GM12878 (cell line): ENCODE results near the gene NFASC. TPM values are rescaled to one million over a fixed set of nuclear protein-coding genes. Genes with fewer than 3 reads are reported as not detected.
A peak's percentile ranks its signal among the peaks of the same experiment; 100 is the strongest.

ENCODE experiments used
- ATAC-seq: fragments of 200-7000 bp; cut with Tn5 transposase; 3 replicates; pipeline ENCODE4 v1.9.1; 2020; ENCODE audit warnings: mild to moderate bottlenecking, moderate library complexity
- BruUV-seq: library from RNA; stranded (reverse); fragments of 400-500 nt; replicated peaks from 2 replicates; lab custom pipeline; 2021; lab: Mats Ljungman, UMichigan
- CTCF ChIA-PET: fragments of 300-600 bp; sonication (Branson Sonifier 250); formaldehyde crosslinking; extraction: SDS; loops from one replicate; lab custom pipeline; 2021; ENCODE audit warnings: inconsistent platforms; lab: Yijun Ruan, JAX
- POLR2A ChIA-PET: fragments of 350-600 bp; formaldehyde crosslinking; extraction: SDS; loops from one replicate; lab custom pipeline; 2021; ENCODE audit warnings: inconsistent platforms; lab: Charles Lee
- RAD21 ChIA-PET: fragments of 300-600 bp; sonication (Branson Sonifier 250); formaldehyde crosslinking; loops from one replicate; lab custom pipeline; 2023; ENCODE audit warnings: antibody characterized with exemption; ENCODE audit not compliant: unreplicated experiment; lab: Charles Lee
- SMC1A ChIA-PET: fragments of 300-600 bp; sonication (Branson Sonifier 250); formaldehyde crosslinking; loops from one replicate; lab custom pipeline; 2023; ENCODE audit not compliant: unreplicated experiment, uncharacterized antibody; lab: Charles Lee
- DNase-seq: peaks from one replicate; pipeline ENCODE4 v3.0.0-alpha.2; 2011; ENCODE audit warnings: low read depth, low spot score
- FAIRE-seq: peaks from 3 replicates; lab custom pipeline; 2011; peaks lifted over from hg19 to GRCh38; lab: Jason Lieb, UNC
- H2AFZ ChIP-seq: 2 replicates; pipeline ENCODE4 v1.6.0; 2011; ENCODE audit warnings: low read depth, low read length, control low read depth; ENCODE audit not compliant: control insufficient read depth
- H3K27ac ChIP-seq: 2 replicates; pipeline ENCODE4 v1.5.1; 2011; ENCODE audit warnings: control low read depth; ENCODE audit not compliant: control insufficient read depth, insufficient read depth
- H3K27me3 ChIP-seq, 2 experiments: replicated peaks in 1 of 2; 2 replicates each; pipeline versions ENCODE4 v1.6.0 to v1.6.1; 2011; ENCODE audit warnings: low read length in 1 of 2; ENCODE audit not compliant: control insufficient read depth in 2 of 2, insufficient read depth in 2 of 2
- H3K36me3 ChIP-seq, 2 experiments: 2 replicates each; pipeline ENCODE4 v1.5.1; 2011; ENCODE audit warnings: low read length in 1 of 2; ENCODE audit not compliant: control insufficient read depth in 2 of 2, insufficient read depth in 2 of 2
- H3K4me1 ChIP-seq: 2 replicates; pipeline ENCODE4 v1.6.1; 2011; ENCODE audit warnings: mild to moderate bottlenecking, low read length, moderate library complexity, mixed read lengths; ENCODE audit not compliant: control insufficient read depth, insufficient read depth
- H3K4me2 ChIP-seq: 2 replicates; pipeline ENCODE4 v1.6.0; 2011; ENCODE audit warnings: control low read depth; ENCODE audit not compliant: control insufficient read depth, insufficient read depth
- H3K4me3 ChIP-seq: fragments of 200-600 bp; sonication (generic); 2 replicates; pipeline ENCODE4 v1.5.1; 2016
- H3K79me2 ChIP-seq: 2 replicates; pipeline ENCODE4 v1.6.0; 2011; ENCODE audit warnings: low read length; ENCODE audit not compliant: control insufficient read depth, insufficient read depth
- H3K9ac ChIP-seq: 2 replicates; pipeline ENCODE4 v1.8.0; 2011; ENCODE audit warnings: low read length, control low read depth, mixed read lengths; ENCODE audit not compliant: control insufficient read depth, insufficient read depth
- H3K9me3 ChIP-seq: replicated peaks from 3 replicates; pipeline ENCODE4 v1.5.1; 2011; ENCODE audit warnings: mild to moderate bottlenecking, low read length; ENCODE audit not compliant: control insufficient read depth, insufficient read depth
- H4K20me1 ChIP-seq: 2 replicates; pipeline ENCODE4 v1.6.0; 2011; ENCODE audit not compliant: control insufficient read depth, insufficient read depth
- CHD1 ChIP-seq: IDR thresholded peaks from 2 replicates; pipeline ENCODE4 v1.6.1; 2012; ENCODE audit warnings: low read depth, low read length, improper control_type of control experiment
- EED ChIP-seq: sonication (generic); IDR thresholded peaks from 2 replicates; pipeline ENCODE4 v1.6.1; 2016; ENCODE audit warnings: antibody characterized with exemption, low read depth
- JUNB ChIP-seq: IDR thresholded peaks from 2 replicates; pipeline ENCODE4 v1.6.1; 2016; ENCODE audit warnings: antibody characterized with exemption, mild to moderate bottlenecking
- KLF5 ChIP-seq: fragments of 450-650 bp; IDR thresholded peaks from 2 replicates; pipeline ENCODE4 v1.6.1; 2014; ENCODE audit warnings: mild to moderate bottlenecking; ENCODE audit not compliant: partially characterized antibody
- MEF2A ChIP-seq: IDR thresholded peaks from 2 replicates; pipeline ENCODE4 v1.6.1; 2011; ENCODE audit warnings: low read depth, mild to moderate bottlenecking, low read length, moderate library complexity; ENCODE audit not compliant: insufficient read depth
- PAX5 ChIP-seq: IDR thresholded peaks from 2 replicates; pipeline ENCODE4 v1.6.1; 2011; ENCODE audit warnings: low read depth, low read length, borderline replicate concordance
- PBX3 ChIP-seq: IDR thresholded peaks from 2 replicates; pipeline ENCODE4 v1.6.1; 2011; ENCODE audit warnings: mild to moderate bottlenecking, low read depth, low read length, moderate library complexity; ENCODE audit not compliant: insufficient replicate concordance
- RAD51 ChIP-seq: fragments of 450-650 bp; IDR thresholded peaks from 2 replicates; pipeline ENCODE4 v1.6.1; 2016; ENCODE audit warnings: moderate library complexity, mild to moderate bottlenecking, inconsistent platforms
- RCOR1 ChIP-seq: conservative IDR thresholded peaks from 2 replicates; pipeline ENCODE4 v1.6.1; 2012; ENCODE audit warnings: low read depth, low read length, improper control_type of control experiment
- ZNF687 ChIP-seq: fragments of 450-650 bp; IDR thresholded peaks from 2 replicates; pipeline ENCODE4 v1.6.1; 2017; ENCODE audit warnings: mild to moderate bottlenecking, moderate library complexity
- WGBS: methylation state at CpG from one replicate; pipeline ENCODE4 v1.1.6; 2016; ENCODE audit warnings: low lambda C conversion rate; ENCODE audit not compliant: insufficient replicate concordance, insufficient coverage; ENCODE audit errors: missing lambda C conversion rate; 5-methylcytosine and 5-hydroxymethylcytosine counted together
- in situ Hi-C: fragments of 300-500 bp; cut with MboI; formaldehyde crosslinking; loops from 9 replicates; pipeline ENCODE4 v1.14.3; 2018; ENCODE audit warnings: mixed read lengths
- intact Hi-C: fragments of 100-400 bp; cut with micrococcal nuclease; formaldehyde crosslinking; loops from one replicate; pipeline ENCODE4 v1.14.2; 2022; ENCODE audit not compliant: unreplicated experiment
- polyA plus RNA-seq, 11 experiments: library from polyadenylated mRNA; depleted of rRNA in 4 of 11; unstranded in 6 of 11; stranded (reverse) in 5 of 11; fragments of >200 nt; fragmentation: Nextera tagmentation in 4 of 11; fragmentation: Illumina TruSeq in 1 of 11; extraction: Ambion mirVana in 4 of 11; extraction: Trizol in 1 of 11; gene quantifications; 1 replicate in 1 of 11; 2 replicates in 10 of 11; pipeline versions ENCODE4 v1.2.1 to v1.2.3, GENCODE V29; 2011 to 2016; ENCODE audit warnings: inconsistent platforms in 2 of 11, missing spikeins in 2 of 11, low read depth in 1 of 11
- total RNA-seq, 4 experiments: library from RNA; depleted of rRNA in 3 of 4; stranded (reverse); fragments of >200 nt in 3 of 4; fragmentation: Illumina TruSeq in 1 of 4; extraction: Trizol in 1 of 4; gene quantifications; 2 replicates each; pipeline versions ENCODE4 v1.2.1 to v1.2.3, GENCODE V29; 2013 to 2021
- TF ChIP-seq, protein P1 (sequence below): fragments of 450-650 bp; IDR thresholded peaks from 2 replicates; pipeline ENCODE4 v1.6.1; 2014; ENCODE audit warnings: mild to moderate bottlenecking
- TF ChIP-seq, protein P2 (sequence below): IDR thresholded peaks from 2 replicates; pipeline ENCODE4 v1.6.1; 2011; ENCODE audit warnings: borderline replicate concordance, low read depth, mild to moderate bottlenecking, moderate library complexity, low read length; ENCODE audit not compliant: insufficient read depth, poor library complexity, severe bottlenecking

NFASC gene
- total and polyA plus RNA-seq, 10 of the 15 experiments (the other 5 are each of a cell fraction or from before 2014, with no cell fraction given) = 0.04 to 0.31 (median 0.12) TPM; not detected in 4

GRCh38 chr1:204947747-204948146 lies 77.1 kb downstream of the NFASC start:
- RAD21 ChIA-PET = no interaction called here
- TF ChIP-seq MEF2A (no peak), PAX5 (no peak), RCOR1 (no peak), CHD1 (no peak), JUNB (no peak), KLF5 (no peak), ZNF687 (no peak), RAD51 (no peak), PBX3 (peak; percentile 47), EED (no peak)
- TF ChIP-seq, protein P1, sequence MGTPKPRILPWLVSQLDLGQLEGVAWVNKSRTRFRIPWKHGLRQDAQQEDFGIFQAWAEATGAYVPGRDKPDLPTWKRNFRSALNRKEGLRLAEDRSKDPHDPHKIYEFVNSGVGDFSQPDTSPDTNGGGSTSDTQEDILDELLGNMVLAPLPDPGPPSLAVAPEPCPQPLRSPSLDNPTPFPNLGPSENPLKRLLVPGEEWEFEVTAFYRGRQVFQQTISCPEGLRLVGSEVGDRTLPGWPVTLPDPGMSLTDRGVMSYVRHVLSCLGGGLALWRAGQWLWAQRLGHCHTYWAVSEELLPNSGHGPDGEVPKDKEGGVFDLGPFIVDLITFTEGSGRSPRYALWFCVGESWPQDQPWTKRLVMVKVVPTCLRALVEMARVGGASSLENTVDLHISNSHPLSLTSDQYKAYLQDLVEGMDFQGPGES = no peak
- TF ChIP-seq, protein P2, sequence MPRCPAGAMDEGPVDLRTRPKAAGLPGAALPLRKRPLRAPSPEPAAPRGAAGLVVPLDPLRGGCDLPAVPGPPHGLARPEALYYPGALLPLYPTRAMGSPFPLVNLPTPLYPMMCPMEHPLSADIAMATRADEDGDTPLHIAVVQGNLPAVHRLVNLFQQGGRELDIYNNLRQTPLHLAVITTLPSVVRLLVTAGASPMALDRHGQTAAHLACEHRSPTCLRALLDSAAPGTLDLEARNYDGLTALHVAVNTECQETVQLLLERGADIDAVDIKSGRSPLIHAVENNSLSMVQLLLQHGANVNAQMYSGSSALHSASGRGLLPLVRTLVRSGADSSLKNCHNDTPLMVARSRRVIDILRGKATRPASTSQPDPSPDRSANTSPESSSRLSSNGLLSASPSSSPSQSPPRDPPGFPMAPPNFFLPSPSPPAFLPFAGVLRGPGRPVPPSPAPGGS = peak; percentile 94
- H4K20me1 ChIP-seq = no peaks in the 10 kb centered on the region
- SMC1A ChIA-PET = interaction anchor here (0.7 kb wide), 1 partner anchor 9 kb away, joined by 3 read pairs; no protein-coding TSS in a partner anchor
- H3K79me2 ChIP-seq = no peaks in the 10 kb centered on the region
- H3K4me3 ChIP-seq = no peak overlapping the region
- no peak for FAIRE-seq
- POLR2A ChIA-PET = no interaction called here
- H3K27ac ChIP-seq = no peak overlapping the region
- DNase-seq = no peak
- BruUV-seq = no TSS peak
- H3K9ac ChIP-seq = no peak overlapping the region
- intact Hi-C loops = loop anchor here (10.0 kb wide), 1 partner anchor 383 kb away; no protein-coding TSS in a partner anchor
- no peak for ATAC-seq
- no peaks in the 10 kb centered on the region for H3K36me3 ChIP-seq
- no peaks in the 10 kb centered on the region for H3K9me3 ChIP-seq
- no peak overlapping the region for H3K4me2 ChIP-seq
- H3K27me3 ChIP-seq = peaks cover 2 to 6% of the 10 kb centered on the region in 2 experiments; a peak in 3 of 4 replicates
- no peaks in the 10 kb centered on the region for H3K4me1 ChIP-seq
- CTCF ChIA-PET = no interaction called here
- in situ Hi-C loops = no loop called here
- WGBS = 40% methylated on average over 6 of the region's 6 CpGs
- no peak overlapping the region for H2AFZ ChIP-seq
